B cell (primary cell): ENCODE data around the gene SDK1.

Source experiments
- EZH2 ChIP-seq: IDR thresholded peaks from 2 replicates; pipeline ENCODE4 v1.6.1; 2012; ENCODE audit warnings: borderline replicate concordance, low read depth, mild to moderate bottlenecking, moderate library complexity, low read length; ENCODE audit not compliant: insufficient read depth, poor library complexity, severe bottlenecking
- TF ChIP-seq, protein P1 (sequence below): fragments of 200-600 bp; IDR thresholded peaks from one replicate; pipeline ENCODE4 v1.8.0; 2022; ENCODE audit warnings: antibody characterized with exemption, mild to moderate bottlenecking

DNA sequence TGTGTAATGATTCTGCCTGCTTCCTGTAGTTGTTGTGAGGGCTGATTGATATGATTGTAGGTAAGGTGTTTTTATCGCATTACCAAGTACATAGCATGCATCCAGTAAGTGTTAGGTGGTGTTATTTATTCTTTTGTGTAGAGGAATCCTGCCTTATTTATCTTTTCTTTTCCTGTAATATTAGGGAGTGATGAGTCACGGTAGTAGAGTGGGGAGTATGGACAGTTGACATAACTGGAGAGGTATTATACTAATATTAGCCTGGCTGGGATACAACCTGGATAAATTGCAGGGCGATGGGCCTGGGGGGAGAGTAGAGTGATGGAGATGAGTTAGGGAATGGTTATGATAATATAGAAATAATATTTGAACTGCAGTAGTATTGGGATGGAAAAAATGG lies 9.8 kb downstream of the SDK1 start:
- TF ChIP-seq, protein P1, sequence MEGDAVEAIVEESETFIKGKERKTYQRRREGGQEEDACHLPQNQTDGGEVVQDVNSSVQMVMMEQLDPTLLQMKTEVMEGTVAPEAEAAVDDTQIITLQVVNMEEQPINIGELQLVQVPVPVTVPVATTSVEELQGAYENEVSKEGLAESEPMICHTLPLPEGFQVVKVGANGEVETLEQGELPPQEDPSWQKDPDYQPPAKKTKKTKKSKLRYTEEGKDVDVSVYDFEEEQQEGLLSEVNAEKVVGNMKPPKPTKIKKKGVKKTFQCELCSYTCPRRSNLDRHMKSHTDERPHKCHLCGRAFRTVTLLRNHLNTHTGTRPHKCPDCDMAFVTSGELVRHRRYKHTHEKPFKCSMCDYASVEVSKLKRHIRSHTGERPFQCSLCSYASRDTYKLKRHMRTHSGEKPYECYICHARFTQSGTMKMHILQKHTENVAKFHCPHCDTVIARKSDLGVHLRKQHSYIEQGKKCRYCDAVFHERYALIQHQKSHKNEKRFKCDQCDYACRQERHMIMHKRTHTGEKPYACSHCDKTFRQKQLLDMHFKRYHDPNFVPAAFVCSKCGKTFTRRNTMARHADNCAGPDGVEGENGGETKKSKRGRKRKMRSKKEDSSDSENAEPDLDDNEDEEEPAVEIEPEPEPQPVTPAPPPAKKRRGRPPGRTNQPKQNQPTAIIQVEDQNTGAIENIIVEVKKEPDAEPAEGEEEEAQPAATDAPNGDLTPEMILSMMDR, result no peak
- no peak for TF ChIP-seq EZH2
